GM10248 (cell line): Measurements from ENCODE around the gene SETD2.
A peak's percentile ranks its signal among the peaks of the same experiment; 100 is the strongest.

Experiments
- CTCF ChIA-PET: fragments of 300-600 bp; sonication (Branson Sonifier 250); formaldehyde crosslinking; extraction: SDS; loops from one replicate; lab custom pipeline; 2021; ENCODE audit warnings: antibody characterized with exemption; lab: Yijun Ruan, JAX
- POLR2A ChIA-PET: fragments of 350-650 bp; sonication (Branson Sonifier 250); formaldehyde crosslinking; extraction: SDS; loops from one replicate; lab custom pipeline; 2020; ENCODE audit warnings: antibody characterized with exemption; lab: Yijun Ruan, JAX
- DNase-seq: peaks from one replicate; pipeline ENCODE4 v3.0.0; 2012; ENCODE audit errors: extremely low spot score
- TF ChIP-seq, protein P1 (sequence below): IDR thresholded peaks from 2 replicates; pipeline ENCODE4 v1.5.1; 2012; ENCODE audit warnings: mild to moderate bottlenecking, low read depth; ENCODE audit errors: extremely low read depth, missing control alignments, control extremely low read depth

The SETD2 gene

DNA sequence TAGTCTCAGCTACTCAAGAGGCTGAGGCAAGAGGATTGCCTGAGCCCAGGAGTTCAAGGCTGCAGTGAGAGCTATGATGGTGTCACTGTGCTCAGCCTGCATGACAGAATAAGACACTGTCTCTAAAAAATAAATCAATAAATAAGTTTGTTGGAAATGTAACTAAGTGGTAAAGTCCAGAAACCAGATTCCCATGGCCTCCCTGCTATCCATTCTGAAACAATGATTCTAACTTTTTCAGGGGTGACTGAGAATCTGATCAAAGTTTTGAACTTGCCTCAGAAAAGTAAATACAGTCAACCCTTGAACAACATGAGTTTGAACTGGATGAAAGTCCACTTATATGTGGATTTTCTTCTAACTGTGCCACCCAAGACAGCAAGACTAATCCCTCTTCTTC, 98.2 kb downstream of the SETD2 start:
- ChIA-PET POLR2A (no interaction called here), CTCF (no interaction called here)
- DNase-seq: no peak
- TF ChIP-seq, protein P1, sequence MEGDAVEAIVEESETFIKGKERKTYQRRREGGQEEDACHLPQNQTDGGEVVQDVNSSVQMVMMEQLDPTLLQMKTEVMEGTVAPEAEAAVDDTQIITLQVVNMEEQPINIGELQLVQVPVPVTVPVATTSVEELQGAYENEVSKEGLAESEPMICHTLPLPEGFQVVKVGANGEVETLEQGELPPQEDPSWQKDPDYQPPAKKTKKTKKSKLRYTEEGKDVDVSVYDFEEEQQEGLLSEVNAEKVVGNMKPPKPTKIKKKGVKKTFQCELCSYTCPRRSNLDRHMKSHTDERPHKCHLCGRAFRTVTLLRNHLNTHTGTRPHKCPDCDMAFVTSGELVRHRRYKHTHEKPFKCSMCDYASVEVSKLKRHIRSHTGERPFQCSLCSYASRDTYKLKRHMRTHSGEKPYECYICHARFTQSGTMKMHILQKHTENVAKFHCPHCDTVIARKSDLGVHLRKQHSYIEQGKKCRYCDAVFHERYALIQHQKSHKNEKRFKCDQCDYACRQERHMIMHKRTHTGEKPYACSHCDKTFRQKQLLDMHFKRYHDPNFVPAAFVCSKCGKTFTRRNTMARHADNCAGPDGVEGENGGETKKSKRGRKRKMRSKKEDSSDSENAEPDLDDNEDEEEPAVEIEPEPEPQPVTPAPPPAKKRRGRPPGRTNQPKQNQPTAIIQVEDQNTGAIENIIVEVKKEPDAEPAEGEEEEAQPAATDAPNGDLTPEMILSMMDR: no peak

DNA sequence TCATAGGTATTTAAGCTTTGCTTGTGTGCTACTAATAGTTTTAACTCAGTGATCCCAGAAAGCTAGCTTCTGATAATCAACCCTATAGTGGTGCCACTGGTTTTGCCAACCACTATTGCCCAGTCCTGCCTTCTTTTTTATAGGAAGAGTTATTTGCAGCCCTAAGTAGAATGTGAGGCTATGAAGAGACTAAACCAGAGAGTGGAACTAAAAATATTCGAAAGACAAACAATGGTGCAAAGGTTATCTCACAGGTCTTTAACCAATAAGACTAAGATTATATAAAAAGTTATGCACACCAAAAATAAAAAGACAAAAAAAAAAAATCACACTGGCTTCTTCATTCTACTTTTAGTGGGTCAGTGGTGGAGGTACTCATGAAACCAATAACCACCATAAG, 98.9 kb downstream of the SETD2 start:
- POLR2A ChIA-PET: no interaction called here
- CTCF ChIA-PET: no interaction called here
- TF ChIP-seq, protein P1: no peak
- DNase-seq: no peak

DNA sequence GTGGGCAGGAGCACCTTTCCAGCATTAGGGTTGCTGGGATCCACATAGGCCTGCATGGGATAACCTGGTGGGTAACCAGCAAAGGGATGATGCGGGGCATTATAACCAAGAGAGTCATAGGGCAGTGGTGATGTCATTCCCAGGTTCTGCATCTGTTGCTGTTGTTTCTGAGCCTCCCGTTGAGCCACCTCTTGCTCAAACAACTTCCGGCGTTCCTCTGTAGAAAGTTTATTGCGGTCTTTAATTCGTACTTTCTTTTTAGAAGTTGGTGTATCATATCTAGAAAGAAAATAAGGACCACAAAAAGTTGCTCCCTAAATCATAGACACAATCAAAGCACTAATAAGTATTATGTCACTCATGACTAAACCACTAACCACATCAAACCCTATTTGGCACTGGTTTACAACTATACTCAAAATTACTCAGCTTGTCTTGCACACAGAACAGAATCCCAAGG, 106.7 kb downstream of the SETD2 start:
- ChIA-PET POLR2A (no interaction called here), CTCF (interaction anchor here (1.4 kb wide), 1 partner anchor 13 kb away, joined by 5 read pairs; no protein-coding TSS in a partner anchor)
- no peak for DNase-seq
- TF ChIP-seq, protein P1: no peak

GRCh38 chr3:47056705-47057104, 107.2 kb downstream of the SETD2 start:
- TF ChIP-seq, protein P1: no peak
- ChIA-PET POLR2A (no interaction called here), CTCF (interaction anchor here (1.4 kb wide), 1 partner anchor 12 kb away, joined by 5 read pairs; no protein-coding TSS in a partner anchor)

GRCh38 chr3:47054412-47054811, 109.5 kb downstream of the SETD2 start:
- TF ChIP-seq, protein P1: no peak

More at GRCh38 chr3:47056705-47057104, 107.2 kb downstream of the SETD2 start:
- DNase-seq: no peak

DNA sequence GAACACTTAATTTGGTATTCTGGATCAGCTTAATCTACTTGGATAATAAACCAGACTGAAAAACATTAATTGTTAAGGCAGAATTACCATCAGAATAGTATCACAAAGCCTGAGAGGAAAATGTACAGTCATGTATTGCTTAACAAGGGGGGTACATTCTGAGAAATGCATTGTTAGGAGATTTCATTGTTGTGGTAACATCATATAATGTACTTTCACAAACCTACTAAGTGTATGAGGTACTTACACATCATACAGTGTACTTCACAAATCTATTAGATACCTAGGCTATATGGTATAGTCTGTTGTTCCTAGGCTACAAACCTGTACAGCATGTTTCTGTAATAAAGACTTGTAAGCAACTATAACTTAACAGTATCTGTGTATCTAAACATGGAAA, 116.2 kb downstream of the SETD2 start:
- no peak for DNase-seq
- CTCF ChIA-PET: interaction anchor here (1.0 to 1.7 kb wide), 4 partner anchors 13 to 342 kb away, joined by 3 to 7 read pairs (median 4); no protein-coding TSS in a partner anchor
- TF ChIP-seq, protein P1: no peak
- POLR2A ChIA-PET: no interaction called here

More at GRCh38 chr3:47054412-47054811, 109.5 kb downstream of the SETD2 start:
- peak; percentile 32 for DNase-seq
- CTCF ChIA-PET: no interaction called here
- POLR2A ChIA-PET: no interaction called here
